ENCODE data around the gene BST2.
A peak's percentile ranks its signal among the peaks of the same experiment; 100 is the strongest.

Gene BST2

GRCh38 chr19:17415121-17415520 is 9.7 kb upstream of the BST2 start:
- peak; percentile 83 for DNase-seq
- no peaks in the 10 kb centered on the region for H3K27me3 ChIP-seq (ENCODE audit: insufficient read depth, low read depth, severe bottlenecking)
- TF ChIP-seq CTCF (IDR thresholded peaks at IDR 0.05; ENCODE audit: low read depth, low read length): no peak
- H3K36me3 ChIP-seq: no peaks in the 10 kb centered on the region
- H3K27ac ChIP-seq: peak overlapping the region; percentile 82
- H3K4me3 ChIP-seq (ENCODE audit: low read depth, low read length): peak overlapping the region; percentile 41
- no peaks in the 10 kb centered on the region for H3K9me3 ChIP-seq (ENCODE audit: severe bottlenecking)

- Histone ChIP-seq H3K36me3 (no peaks in the 10 kb centered on the region), H3K27ac (peak overlapping the region; percentile 82), H3K9me3 (ENCODE audit: severe bottlenecking) (no peaks in the 10 kb centered on the region), H3K4me3 (ENCODE audit: low read depth, low read length) (no peak overlapping the region), H3K27me3 (ENCODE audit: insufficient read depth, low read depth, severe bottlenecking) (no peaks in the 10 kb centered on the region)
- TF ChIP-seq CTCF (IDR thresholded peaks at IDR 0.05; ENCODE audit: low read depth, low read length): no peak
- no peak for DNase-seq
Observed at GRCh38 chr19:17414097-17414496, 8.7 kb upstream of the BST2 start.

- no peak for DNase-seq
- no peaks in the 10 kb centered on the region for H3K9me3 ChIP-seq (ENCODE audit: severe bottlenecking)
- no peaks in the 10 kb centered on the region for H3K36me3 ChIP-seq
- no peak for TF ChIP-seq CTCF (IDR thresholded peaks at IDR 0.05; ENCODE audit: low read depth, low read length)
- H3K27ac ChIP-seq: peak overlapping the region; percentile 71
- no peak overlapping the region for H3K4me3 ChIP-seq (ENCODE audit: low read depth, low read length)
- H3K27me3 ChIP-seq (ENCODE audit: insufficient read depth, low read depth, severe bottlenecking): no peaks in the 10 kb centered on the region
Observed at GRCh38 chr19:17411801-17412200, 6.4 kb upstream of the BST2 start.

GRCh38 chr19:17409990-17410389 is 4.6 kb upstream of the BST2 start:
- DNase-seq: no peak
- Histone ChIP-seq H3K27me3 (ENCODE audit: insufficient read depth, low read depth, severe bottlenecking) (no peaks in the 10 kb centered on the region), H3K36me3 (no peaks in the 10 kb centered on the region), H3K27ac (no peak overlapping the region), H3K4me3 (ENCODE audit: low read depth, low read length) (no peak overlapping the region), H3K9me3 (ENCODE audit: severe bottlenecking) (no peaks in the 10 kb centered on the region)
- TF ChIP-seq CTCF (IDR thresholded peaks at IDR 0.05; ENCODE audit: low read depth, low read length): no peak

- Histone ChIP-seq H3K27me3 (ENCODE audit: insufficient read depth, low read depth, severe bottlenecking) (no peaks in the 10 kb centered on the region), H3K36me3 (no peaks in the 10 kb centered on the region), H3K4me3 (ENCODE audit: low read depth, low read length) (no peak overlapping the region), H3K9me3 (ENCODE audit: severe bottlenecking) (no peaks in the 10 kb centered on the region), H3K27ac (no peak overlapping the region)
- no peak for DNase-seq
- TF ChIP-seq CTCF (IDR thresholded peaks at IDR 0.05; ENCODE audit: low read depth, low read length): no peak
Observed at GRCh38 chr19:17406887-17407196, 1.4 kb upstream of the BST2 start.

GRCh38 chr19:17406046-17406886 is 836 bp upstream of the BST2 start:
- H3K27ac ChIP-seq: no peak overlapping the region
- TF ChIP-seq CTCF (IDR thresholded peaks at IDR 0.05; ENCODE audit: low read depth, low read length): no peak
- H3K4me3 ChIP-seq (ENCODE audit: low read depth, low read length): no peak overlapping the region
- H3K27me3 ChIP-seq (ENCODE audit: insufficient read depth, low read depth, severe bottlenecking): no peaks in the 10 kb centered on the region
- DNase-seq: no peak
- no peaks in the 10 kb centered on the region for H3K36me3 ChIP-seq
- no peaks in the 10 kb centered on the region for H3K9me3 ChIP-seq (ENCODE audit: severe bottlenecking)
